T-cell (primary cell): ENCODE results near the gene HPRT1. TPM values are rescaled to one million over a fixed set of nuclear protein-coding genes. Genes with fewer than 3 reads are reported as not detected.

ENCODE experiments used
- ATAC-seq, 4 experiments: fragments of 200-7000 bp in 3 of 4; fragments of 150-1000 bp in 1 of 4; cut with Tn5 transposase; replicated peaks in 1 of 4; 1 replicate in 3 of 4; 2 replicates in 1 of 4; pipeline ENCODE4 v1.10.0; 2021; ENCODE audit warnings: moderate library complexity in 3 of 4, mild to moderate bottlenecking in 2 of 4, moderate number of reproducible peaks in 1 of 4
- CTCF ChIA-PET, 2 donors: fragments of 300-600 bp; sonication (Branson Sonifier 250); formaldehyde crosslinking; loops; one replicate each; lab custom pipeline; 2022; ENCODE audit warnings: antibody characterized with exemption in 2 of 2; lab: Charles Lee
- POLR2A ChIA-PET, 2 donors: fragments of 300-600 bp; sonication (Branson Sonifier 250); formaldehyde crosslinking; loops; one replicate each; lab custom pipeline; 2022; ENCODE audit warnings: antibody characterized with exemption in 2 of 2; lab: Charles Lee
- DNase-seq, 35 experiments: peaks; one replicate each; pipeline versions ENCODE4 v3.0.0 to v3.0.0-alpha.2; 2013 to 2023
- H3K27ac ChIP-seq: one replicate; pipeline ENCODE4 v1.5.1; 2013; ENCODE audit warnings: low read length
- H3K27me3 ChIP-seq, 2 experiments: replicated peaks in 1 of 2; 1 replicate in 1 of 2; 2 replicates in 1 of 2; pipeline versions ENCODE4 v1.6.1 to v1.7.0; 2013; ENCODE audit warnings: low read length in 1 of 2, mixed read lengths in 1 of 2; ENCODE audit not compliant: control insufficient read depth in 2 of 2, insufficient read depth in 2 of 2; ENCODE audit errors: extremely low read depth in 1 of 2
- H3K36me3 ChIP-seq, 2 donors: 1 replicate in 1 of 2; 2 replicates in 1 of 2; pipeline versions ENCODE4 v1.6.1 to v1.7.0; 2013; ENCODE audit warnings: low read length in 1 of 2; ENCODE audit not compliant: control insufficient read depth in 2 of 2, insufficient read depth in 1 of 2; ENCODE audit errors: extremely low read depth in 1 of 2
- H3K4me1 ChIP-seq, 2 experiments: 1 replicate in 1 of 2; 2 replicates in 1 of 2; pipeline versions ENCODE4 v1.6.1 to v1.7.0; 2013; ENCODE audit warnings: low read length in 2 of 2, mixed read lengths in 1 of 2; ENCODE audit not compliant: insufficient read depth in 2 of 2, control insufficient read depth in 1 of 2; ENCODE audit errors: extremely low read depth in 1 of 2
- H3K4me3 ChIP-seq, 2 donors: 1 replicate in 1 of 2; 2 replicates in 1 of 2; pipeline versions ENCODE4 v1.5.1 to v1.7.0; 2013; ENCODE audit warnings: mild to moderate bottlenecking in 2 of 2, low read length in 1 of 2, moderate library complexity in 1 of 2; ENCODE audit not compliant: control insufficient read depth in 1 of 2; ENCODE audit errors: extremely low read depth in 1 of 2
- H3K9me3 ChIP-seq: 2 replicates; pipeline ENCODE4 v1.7.0; 2013
- H3K27ac Mint-ChIP-seq, 2 donors: one replicate each; pipeline ENCODE4 v1.8.0; 2020 to 2021; ENCODE audit warnings: mild to moderate bottlenecking in 2 of 2, mixed read lengths in 2 of 2
- H3K27me3 Mint-ChIP-seq, 2 donors: one replicate each; pipeline ENCODE4 v1.8.0; 2021 to 2022; ENCODE audit warnings: mixed read lengths in 2 of 2
- H3K36me3 Mint-ChIP-seq: one replicate; pipeline ENCODE4 v1.8.0; 2021; ENCODE audit warnings: mixed read lengths
- H3K4me1 Mint-ChIP-seq, 3 donors: one replicate each; pipeline ENCODE4 v1.8.0; 2020 to 2022; ENCODE audit warnings: mixed read lengths in 3 of 3, mild to moderate bottlenecking in 1 of 3
- H3K4me3 Mint-ChIP-seq, 3 donors: one replicate each; pipeline ENCODE4 v1.8.0; 2020 to 2022; ENCODE audit warnings: mild to moderate bottlenecking in 3 of 3, mixed read lengths in 3 of 3, moderate library complexity in 3 of 3
- H3K9me3 Mint-ChIP-seq, 3 donors: one replicate each; pipeline ENCODE4 v1.8.0; 2020 to 2022; ENCODE audit warnings: mixed read lengths in 3 of 3
- WGBS: methylation state at CpG from one replicate; pipeline ENCODE4 v1.1.5; 2013; ENCODE audit warnings: missing lambda C conversion rate; ENCODE audit not compliant: insufficient coverage; 5-methylcytosine and 5-hydroxymethylcytosine counted together
- total RNA-seq, 35 experiments: library from RNA in 6 of 35; stranded (reverse) in 6 of 35; fragments of 120-200 nt in 1 of 35; gene quantifications; one replicate each; pipeline versions ENCODE4 v1.2.1 to v1.2.4 and lab custom pipeline; 2013 to 2026

HPRT1 gene
- total RNA-seq, 5 donors from 2014 or later (not counting 1 experiment from before 2014, with no cell fraction given): 16.0 to 24.8 (median 17.6) TPM

DNA sequence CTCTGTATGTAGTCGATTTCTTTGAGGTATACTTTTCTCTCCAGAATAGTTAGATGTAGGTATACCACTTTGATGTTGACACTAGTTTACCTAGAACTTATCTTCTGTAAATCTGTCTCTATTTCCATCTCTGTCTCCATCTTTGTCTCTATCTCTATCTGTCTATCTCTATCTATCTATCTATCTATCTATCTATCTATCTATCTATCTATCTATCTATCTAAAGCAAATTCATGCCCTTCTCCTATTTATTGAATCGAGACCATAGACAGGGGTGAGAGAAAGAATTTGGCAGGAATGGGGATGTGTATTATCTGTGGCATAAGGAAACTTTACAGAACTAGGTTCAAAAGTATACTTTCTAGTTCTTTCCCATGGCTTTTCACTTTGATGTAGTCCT is 21.4 kb downstream of the HPRT1 start:
- H3K9me3 ChIP-seq: no peaks in the 10 kb centered on the region
- no peak overlapping the region for H3K4me3 ChIP-seq
- H3K36me3 Mint-ChIP-seq: peaks cover under 1% of the 10 kb centered on the region
- H3K9me3 Mint-ChIP-seq: no peaks in the 10 kb centered on the region
- no peaks in the 10 kb centered on the region for H3K27me3 ChIP-seq
- H3K36me3 ChIP-seq: no peaks in the 10 kb centered on the region
- no peaks in the 10 kb centered on the region for H3K4me1 Mint-ChIP-seq
- POLR2A ChIA-PET: no interaction called here
- DNase-seq: no peak
- no peak overlapping the region for H3K27ac ChIP-seq
- peaks cover 0 to 4% of the 10 kb centered on the region in 2 donors for H3K27me3 Mint-ChIP-seq
- no peaks in the 10 kb centered on the region for H3K4me1 ChIP-seq
- no peak overlapping the region for H3K27ac Mint-ChIP-seq
- no CpG with 5 or more reads among the region's 2 CpGs for WGBS
- no peak overlapping the region for H3K4me3 Mint-ChIP-seq
- ATAC-seq: no peak
- CTCF ChIA-PET: interaction anchor here in 1 of 2 donors (0.6 kb wide), 1 partner anchor 22 kb away, joined by 3 read pairs; no protein-coding TSS in a partner anchor

DNA sequence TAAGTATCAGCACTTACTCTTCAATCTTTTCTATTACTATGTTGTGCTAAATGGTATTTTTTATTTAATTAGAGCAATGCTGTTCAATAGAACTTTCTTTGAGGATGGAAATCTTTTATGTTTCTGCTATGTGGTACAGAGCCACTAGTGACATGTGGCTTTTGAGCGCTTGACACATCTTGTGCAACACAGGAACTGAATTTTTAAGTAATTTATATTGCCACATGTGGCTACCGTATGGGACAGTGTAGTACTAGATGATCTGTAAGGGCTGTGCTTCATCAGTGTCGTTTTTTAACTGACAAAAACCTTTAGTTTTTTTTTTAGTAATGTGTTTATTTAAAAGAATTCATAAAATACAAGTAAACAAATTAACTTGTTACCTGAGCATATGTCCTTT is 22.4 kb downstream of the HPRT1 start:
- no peaks in the 10 kb centered on the region for H3K9me3 Mint-ChIP-seq

DNA sequence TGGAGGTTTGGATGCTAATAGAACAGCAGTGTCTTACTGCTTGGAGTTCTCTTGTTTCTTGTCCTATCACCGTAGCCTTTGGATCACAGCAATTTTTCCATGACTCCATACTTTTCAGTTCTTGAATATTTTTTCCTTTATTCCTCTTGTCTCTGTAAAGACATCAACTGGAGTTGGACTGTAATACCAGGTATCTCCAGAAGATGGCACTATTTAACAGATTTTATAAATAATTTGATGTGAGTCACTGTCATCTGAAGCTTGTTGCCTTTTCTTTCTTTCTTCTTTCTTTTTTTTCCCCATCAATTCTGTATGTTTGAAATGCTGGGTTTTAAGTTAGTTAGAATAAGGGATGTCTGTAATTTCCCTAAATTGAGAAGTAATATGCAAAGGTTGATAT is 24.1 kb downstream of the HPRT1 start:
- no peak overlapping the region for H3K27ac Mint-ChIP-seq
- no CpG with 5 or more reads among the region's 1 CpG for WGBS
- no peaks in the 10 kb centered on the region for H3K27me3 ChIP-seq
- H3K9me3 Mint-ChIP-seq: no peaks in the 10 kb centered on the region
- H3K4me3 Mint-ChIP-seq: no peak overlapping the region
- no peaks in the 10 kb centered on the region for H3K4me1 Mint-ChIP-seq
- ATAC-seq: no peak
- H3K9me3 ChIP-seq: no peaks in the 10 kb centered on the region
- CTCF ChIA-PET: interaction anchor here (0.6 to 1.0 kb wide), 4 partner anchors 53 to 603 kb away, joined by 3 to 7 read pairs (median 4); no protein-coding TSS in a partner anchor
- POLR2A ChIA-PET: interaction anchor here in 1 of 2 donors (0.6 kb wide), 1 partner anchor 455 kb away, joined by 7 read pairs; no protein-coding TSS in a partner anchor
- peaks cover 0 to 4% of the 10 kb centered on the region in 2 donors for H3K27me3 Mint-ChIP-seq
- no peaks in the 10 kb centered on the region for H3K4me1 ChIP-seq
- H3K4me3 ChIP-seq: no peak overlapping the region
- no peak overlapping the region for H3K27ac ChIP-seq
- H3K36me3 ChIP-seq: no peaks in the 10 kb centered on the region
- H3K36me3 Mint-ChIP-seq: peaks cover 4% of the 10 kb centered on the region
- peak in 1 of 35 experiments; percentile 57 for DNase-seq

More for the DNA sequence above, 22.4 kb downstream of the HPRT1 start:
- H3K9me3 ChIP-seq: no peaks in the 10 kb centered on the region
- DNase-seq (no peak), ATAC-seq (no peak)
- no peak overlapping the region for H3K27ac ChIP-seq
- ChIA-PET POLR2A (no interaction called here), CTCF (no interaction called here)
- Mint-ChIP-seq H3K4me1 (no peaks in the 10 kb centered on the region), H3K27ac (no peak overlapping the region), H3K27me3 (peaks cover 0 to 4% of the 10 kb centered on the region in 2 donors), H3K4me3 (no peak overlapping the region), H3K36me3 (peaks cover 4% of the 10 kb centered on the region)
- no peaks in the 10 kb centered on the region for H3K4me1 ChIP-seq
- no peaks in the 10 kb centered on the region for H3K36me3 ChIP-seq
- H3K4me3 ChIP-seq: no peak overlapping the region
- no peaks in the 10 kb centered on the region for H3K27me3 ChIP-seq
- no CpG with 5 or more reads among the region's 3 CpGs for WGBS

DNA sequence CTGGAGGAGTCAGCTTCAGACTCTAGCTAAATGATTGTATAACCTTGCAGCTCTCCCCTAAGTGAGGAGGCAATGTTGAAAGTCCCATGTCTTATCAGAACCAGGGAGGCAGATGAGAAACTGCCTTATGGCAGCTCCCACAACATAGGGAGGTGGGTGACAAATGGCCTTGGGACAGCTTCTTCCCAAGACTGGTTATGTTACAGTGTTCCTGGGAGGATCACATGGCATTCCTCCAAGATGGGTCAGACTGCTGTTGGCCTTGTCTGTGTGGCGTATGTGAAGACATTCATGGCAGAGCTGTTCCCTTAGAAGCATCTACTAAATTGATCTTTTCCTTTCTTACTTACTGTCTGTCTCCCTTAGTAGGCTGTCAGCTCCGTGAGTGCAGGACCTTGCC is 42.0 kb downstream of the HPRT1 start:
- ChIA-PET CTCF (no interaction called here), POLR2A (interaction anchor here in 1 of 2 donors (0.6 kb wide), 1 partner anchor 325 kb away, joined by 4 read pairs; no protein-coding TSS in a partner anchor)
- peaks cover 31% of the 10 kb centered on the region for H3K36me3 Mint-ChIP-seq
- H3K27me3 Mint-ChIP-seq: peaks cover 0 to 9% of the 10 kb centered on the region in 2 donors
- Histone ChIP-seq H3K4me3 (no peak overlapping the region), H3K4me1 (no peaks in the 10 kb centered on the region), H3K36me3 (peaks cover 0 to 2% of the 10 kb centered on the region in 2 donors), H3K27ac (no peak overlapping the region), H3K9me3 (no peaks in the 10 kb centered on the region), H3K27me3 (no peaks in the 10 kb centered on the region)
- ATAC-seq (no peak), DNase-seq (no peak)
- no peaks in the 10 kb centered on the region for H3K4me1 Mint-ChIP-seq
- no peaks in the 10 kb centered on the region for H3K9me3 Mint-ChIP-seq
- no peak overlapping the region for H3K27ac Mint-ChIP-seq
- WGBS: no CpG with 5 or more reads among the region's 2 CpGs
- H3K4me3 Mint-ChIP-seq: no peak overlapping the region

- DNase-seq (no peak), ATAC-seq (no peak)
- Mint-ChIP-seq H3K4me1 (no peaks in the 10 kb centered on the region), H3K27ac (no peak overlapping the region), H3K27me3 (peaks cover 0 to 9% of the 10 kb centered on the region in 2 donors), H3K4me3 (no peak overlapping the region), H3K9me3 (no peaks in the 10 kb centered on the region), H3K36me3 (peaks cover 31% of the 10 kb centered on the region)
- CTCF ChIA-PET: interaction anchor here (0.5 to 0.7 kb wide), 2 partner anchors 21 to 73 kb away, joined by 3 to 4 read pairs; no protein-coding TSS in a partner anchor
- POLR2A ChIA-PET: no interaction called here
- no peak overlapping the region for H3K27ac ChIP-seq
- no peaks in the 10 kb centered on the region for H3K27me3 ChIP-seq
- no peaks in the 10 kb centered on the region for H3K4me1 ChIP-seq
- no peaks in the 10 kb centered on the region for H3K9me3 ChIP-seq
- H3K4me3 ChIP-seq: no peak overlapping the region
- peaks cover 0 to 2% of the 10 kb centered on the region in 2 donors for H3K36me3 ChIP-seq
Observed at GRCh38 chrX:134502686-134503085, 42.7 kb downstream of the HPRT1 start.

DNA sequence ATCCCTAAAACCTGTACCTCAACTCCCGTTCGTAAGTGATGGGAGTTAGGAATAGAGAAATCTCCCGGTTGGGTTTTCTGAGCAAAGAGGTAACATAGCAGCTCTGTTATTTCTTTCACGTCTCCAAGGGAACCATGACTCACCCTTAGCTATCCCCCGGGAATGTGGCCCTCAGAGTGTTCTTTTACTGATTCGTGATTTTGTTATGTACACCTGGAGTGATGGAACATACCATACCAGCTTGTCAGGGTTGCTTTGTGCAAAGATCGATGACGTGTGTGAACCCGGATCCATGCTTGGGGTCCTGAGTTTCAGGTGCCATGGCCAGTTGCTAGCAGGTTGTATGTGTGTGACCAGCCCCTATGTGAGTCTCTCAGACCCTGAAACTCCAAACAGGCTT is 52.6 kb downstream of the HPRT1 start:
- Histone ChIP-seq H3K4me1 (no peaks in the 10 kb centered on the region), H3K27ac (no peak overlapping the region), H3K27me3 (no peaks in the 10 kb centered on the region), H3K36me3 (no peaks in the 10 kb centered on the region), H3K4me3 (no peak overlapping the region), H3K9me3 (no peaks in the 10 kb centered on the region)
- peaks cover 0 to 4% of the 10 kb centered on the region in 2 donors for H3K27me3 Mint-ChIP-seq
- no peaks in the 10 kb centered on the region for H3K4me1 Mint-ChIP-seq
- ATAC-seq (no peak), DNase-seq (no peak)
- H3K4me3 Mint-ChIP-seq: no peak overlapping the region
- H3K36me3 Mint-ChIP-seq: peaks cover 9% of the 10 kb centered on the region
- no CpG with 5 or more reads among the region's 9 CpGs for WGBS
- POLR2A ChIA-PET: no interaction called here
- H3K9me3 Mint-ChIP-seq: no peaks in the 10 kb centered on the region
- no peak overlapping the region for H3K27ac Mint-ChIP-seq
- CTCF ChIA-PET: no interaction called here
